ENCODE data around the gene ACOT8.
"Not testable (repeated sequence)": the region's sequence is repeated elsewhere in the genome, so short reads cannot be mapped to it uniquely, and the experiment has no call there.

Gene ACOT8

GRCh38 chr20:45857114-45857881 is at the start of gene ACOT8, which contains the start of gene ZSWIM3:
Gene ACOT8, minus strand, starts transcription at chr20:45857392. Its CDS starts 77 bp downstream, at chr20:45857315.
Gene ZSWIM3, plus strand, starts transcription at chr20:45857614. Its CDS starts 212 bp downstream, at chr20:45857826.
- Histone ChIP-seq H3K27ac (peak within 1 kb of the TSS; percentile 15), H3K36me3 (replicated peaks) (no peaks in the 10 kb centered on the region), H3K27me3 (replicated peaks) (no peaks in the 10 kb centered on the region), H3K4me3 (ENCODE audit: low read depth, low read length) (peak within 1 kb of the TSS; percentile 90)
- in situ Hi-C loops (cut with HindIII; ENCODE audit: low pct_ligation_motif_present, low sequenced_read_pairs): no loop called here
- no peak for TF ChIP-seq CTCF (IDR thresholded peaks at IDR 0.05; ENCODE audit: low read depth, low read length, missing control alignments)
- DNase-seq: peak; percentile 100

- in situ Hi-C loops (cut with HindIII; ENCODE audit: low pct_ligation_motif_present, low sequenced_read_pairs): no loop called here
- no peaks in the 10 kb centered on the region for H3K27me3 ChIP-seq (replicated peaks)
- peaks cover 6% of the 10 kb centered on the region for H3K36me3 ChIP-seq (replicated peaks)
- H3K4me3 ChIP-seq (ENCODE audit: low read depth, low read length): no peak overlapping the region
- no peak for TF ChIP-seq CTCF (IDR thresholded peaks at IDR 0.05; ENCODE audit: low read depth, low read length, missing control alignments)
- H3K27ac ChIP-seq: no peak overlapping the region
- DNase-seq: peak; percentile 72
Observed at GRCh38 chr20:45905505-45906079, 48.4 kb upstream of the ACOT8 start.

- DNase-seq: no peak
- no peak for TF ChIP-seq CTCF (IDR thresholded peaks at IDR 0.05; ENCODE audit: low read depth, low read length, missing control alignments)
- Histone ChIP-seq H3K27me3 (replicated peaks) (no peaks in the 10 kb centered on the region), H3K36me3 (replicated peaks) (peaks cover 8% of the 10 kb centered on the region), H3K4me3 (ENCODE audit: low read depth, low read length) (no peak overlapping the region), H3K27ac (no peak overlapping the region)
- in situ Hi-C loops (cut with HindIII; ENCODE audit: low pct_ligation_motif_present, low sequenced_read_pairs): no loop called here
Observed at GRCh38 chr20:45904583-45905504, 47.7 kb upstream of the ACOT8 start.

- no peaks in the 10 kb centered on the region for H3K27me3 ChIP-seq (replicated peaks)
- H3K4me3 ChIP-seq (ENCODE audit: low read depth, low read length): no peak overlapping the region
- H3K36me3 ChIP-seq (replicated peaks): peaks cover 23% of the 10 kb centered on the region
- no peak for DNase-seq
- no peak for TF ChIP-seq CTCF (IDR thresholded peaks at IDR 0.05; ENCODE audit: low read depth, low read length, missing control alignments)
- H3K27ac ChIP-seq: no peak overlapping the region
- in situ Hi-C loops (cut with HindIII; ENCODE audit: low pct_ligation_motif_present, low sequenced_read_pairs): no loop called here
Observed at GRCh38 chr20:45902199-45902701, 45.1 kb upstream of the ACOT8 start.

- DNase-seq; H3K27ac ChIP-seq; H3K4me3 ChIP-seq (ENCODE audit: low read depth, low read length); in situ Hi-C loops (cut with HindIII; ENCODE audit: low pct_ligation_motif_present, low sequenced_read_pairs); H3K27me3 ChIP-seq (replicated peaks): not testable (repeated sequence)
- H3K36me3 ChIP-seq (replicated peaks): peaks cover 31% of the 10 kb centered on the region
Observed at GRCh38 chr20:45901332-45901731, 44.1 kb upstream of the ACOT8 start.
